ENCODE measurements around the gene ZNF337. TPM values are rescaled to one million over a fixed set of nuclear protein-coding genes. Genes with fewer than 3 reads are reported as not detected.
"Not testable (repeated sequence)": the region's sequence is repeated elsewhere in the genome, so short reads cannot be mapped to it uniquely, and the experiment has no call there.

Gene ZNF337
- total RNA-seq, 1 donor from 2014 or later: 22.0 TPM

DNA sequence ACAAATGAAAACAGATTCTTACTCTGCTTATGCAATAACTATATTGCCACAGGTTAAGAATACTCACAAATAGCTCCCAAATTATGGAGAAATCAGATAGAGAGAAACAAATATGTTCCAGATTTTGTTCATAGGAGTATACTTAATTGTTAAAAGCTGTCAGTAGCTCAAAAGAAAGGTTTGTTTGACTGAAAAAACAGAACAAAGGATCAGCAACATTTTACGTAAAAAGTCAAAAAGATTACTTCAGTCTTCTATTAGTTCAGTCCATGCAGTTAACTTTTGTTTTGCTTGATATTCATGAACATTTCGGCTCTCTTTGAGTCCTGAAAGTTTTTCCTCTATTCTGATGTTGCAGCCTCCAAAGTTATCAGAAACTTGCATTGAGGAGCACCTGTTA is 59.4 kb downstream of the ZNF337 start:
- TF ChIP-seq, protein P1, sequence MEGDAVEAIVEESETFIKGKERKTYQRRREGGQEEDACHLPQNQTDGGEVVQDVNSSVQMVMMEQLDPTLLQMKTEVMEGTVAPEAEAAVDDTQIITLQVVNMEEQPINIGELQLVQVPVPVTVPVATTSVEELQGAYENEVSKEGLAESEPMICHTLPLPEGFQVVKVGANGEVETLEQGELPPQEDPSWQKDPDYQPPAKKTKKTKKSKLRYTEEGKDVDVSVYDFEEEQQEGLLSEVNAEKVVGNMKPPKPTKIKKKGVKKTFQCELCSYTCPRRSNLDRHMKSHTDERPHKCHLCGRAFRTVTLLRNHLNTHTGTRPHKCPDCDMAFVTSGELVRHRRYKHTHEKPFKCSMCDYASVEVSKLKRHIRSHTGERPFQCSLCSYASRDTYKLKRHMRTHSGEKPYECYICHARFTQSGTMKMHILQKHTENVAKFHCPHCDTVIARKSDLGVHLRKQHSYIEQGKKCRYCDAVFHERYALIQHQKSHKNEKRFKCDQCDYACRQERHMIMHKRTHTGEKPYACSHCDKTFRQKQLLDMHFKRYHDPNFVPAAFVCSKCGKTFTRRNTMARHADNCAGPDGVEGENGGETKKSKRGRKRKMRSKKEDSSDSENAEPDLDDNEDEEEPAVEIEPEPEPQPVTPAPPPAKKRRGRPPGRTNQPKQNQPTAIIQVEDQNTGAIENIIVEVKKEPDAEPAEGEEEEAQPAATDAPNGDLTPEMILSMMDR (IDR thresholded peaks at IDR 0.05; ENCODE audit: unreplicated experiment): no peak
- no peak overlapping the region for H3K4me3 Mint-ChIP-seq (ENCODE audit: low read depth)
- H3K9me3 Mint-ChIP-seq (ENCODE audit: low read depth): peaks cover 10% of the 10 kb centered on the region
- no peaks in the 10 kb centered on the region for H3K4me1 Mint-ChIP-seq (ENCODE audit: low read depth)
- peaks cover 29% of the 10 kb centered on the region for H3K36me3 Mint-ChIP-seq (ENCODE audit: insufficient read depth)
- DNase-seq (ENCODE audit: low spot score, unreplicated experiment): no peak
- no peak overlapping the region for H3K27ac Mint-ChIP-seq
- H3K27me3 Mint-ChIP-seq: no peaks in the 10 kb centered on the region

DNA sequence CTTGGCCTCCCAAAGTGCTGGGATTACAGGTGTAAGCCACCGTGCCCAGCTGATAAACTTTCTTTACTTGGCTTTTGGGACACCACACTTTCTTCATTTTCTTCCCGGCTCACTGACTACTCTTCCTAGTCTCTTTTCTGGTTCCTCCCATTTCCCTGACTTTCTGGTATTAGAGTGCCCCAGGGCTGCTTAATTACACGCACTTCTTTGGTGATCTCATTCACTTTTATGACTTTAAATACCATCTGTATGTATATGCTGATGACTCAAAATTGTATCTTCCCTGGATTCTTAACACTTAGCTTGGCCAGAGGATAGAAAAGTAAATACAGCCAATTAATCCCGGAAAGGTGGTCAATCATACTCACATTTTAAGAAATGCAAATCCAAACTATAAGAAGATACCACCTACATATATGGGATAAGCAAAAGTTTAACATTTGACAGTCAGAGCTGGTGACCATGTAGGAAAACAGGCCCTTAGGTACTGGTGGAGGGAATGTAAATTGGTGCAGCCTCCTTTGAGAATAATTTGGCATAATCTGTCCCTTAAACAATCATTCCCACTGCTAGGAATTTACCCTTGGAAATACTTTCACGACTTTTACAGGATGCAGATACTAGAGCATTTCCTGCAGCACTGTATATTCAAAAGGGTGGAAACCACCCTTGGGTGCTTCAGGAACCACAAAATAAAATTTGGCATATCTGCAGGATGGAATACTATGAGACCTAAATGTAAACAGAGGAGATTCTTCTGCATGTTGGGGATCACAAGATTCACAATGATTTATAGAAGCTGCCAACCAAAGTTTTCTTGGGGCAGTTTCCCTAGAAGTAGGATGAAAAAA is 63.5 kb downstream of the ZNF337 start:
- DNase-seq (ENCODE audit: low spot score, unreplicated experiment): no peak
- no peak overlapping the region for H3K4me3 Mint-ChIP-seq (ENCODE audit: low read depth)
- H3K9me3 Mint-ChIP-seq (ENCODE audit: low read depth): peaks cover 15% of the 10 kb centered on the region
- no peak overlapping the region for H3K27ac Mint-ChIP-seq
- H3K4me1 Mint-ChIP-seq (ENCODE audit: low read depth): no peaks in the 10 kb centered on the region
- H3K27me3 Mint-ChIP-seq: no peaks in the 10 kb centered on the region
- peaks cover 24% of the 10 kb centered on the region for H3K36me3 Mint-ChIP-seq (ENCODE audit: insufficient read depth)
- TF ChIP-seq, protein P1 (IDR thresholded peaks at IDR 0.05; ENCODE audit: unreplicated experiment): no peak

DNA sequence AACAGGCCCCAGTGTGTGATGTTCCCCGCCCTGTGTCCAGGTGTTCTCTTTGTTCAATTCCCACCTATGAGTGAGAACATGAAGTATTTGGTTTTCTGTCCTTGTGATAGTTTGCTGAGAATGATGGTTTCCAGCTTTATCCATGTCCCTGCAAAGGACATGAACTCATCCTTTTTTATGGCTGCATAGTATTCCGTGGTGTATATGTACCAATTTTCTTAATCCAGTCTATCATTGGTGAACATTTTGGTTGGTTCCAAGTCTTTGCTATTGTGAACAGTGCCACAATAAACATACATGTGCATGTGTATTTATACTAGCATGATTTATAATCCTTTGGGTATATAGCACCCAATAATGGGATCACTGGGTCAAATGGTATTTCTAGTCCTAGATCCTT is 66.0 kb downstream of the ZNF337 start:
- not testable (repeated sequence) for H3K9me3 Mint-ChIP-seq (ENCODE audit: low read depth); H3K4me1 Mint-ChIP-seq (ENCODE audit: low read depth); H3K36me3 Mint-ChIP-seq (ENCODE audit: insufficient read depth); H3K4me3 Mint-ChIP-seq (ENCODE audit: low read depth); H3K27ac Mint-ChIP-seq; H3K27me3 Mint-ChIP-seq; DNase-seq (ENCODE audit: low spot score, unreplicated experiment)

DNA sequence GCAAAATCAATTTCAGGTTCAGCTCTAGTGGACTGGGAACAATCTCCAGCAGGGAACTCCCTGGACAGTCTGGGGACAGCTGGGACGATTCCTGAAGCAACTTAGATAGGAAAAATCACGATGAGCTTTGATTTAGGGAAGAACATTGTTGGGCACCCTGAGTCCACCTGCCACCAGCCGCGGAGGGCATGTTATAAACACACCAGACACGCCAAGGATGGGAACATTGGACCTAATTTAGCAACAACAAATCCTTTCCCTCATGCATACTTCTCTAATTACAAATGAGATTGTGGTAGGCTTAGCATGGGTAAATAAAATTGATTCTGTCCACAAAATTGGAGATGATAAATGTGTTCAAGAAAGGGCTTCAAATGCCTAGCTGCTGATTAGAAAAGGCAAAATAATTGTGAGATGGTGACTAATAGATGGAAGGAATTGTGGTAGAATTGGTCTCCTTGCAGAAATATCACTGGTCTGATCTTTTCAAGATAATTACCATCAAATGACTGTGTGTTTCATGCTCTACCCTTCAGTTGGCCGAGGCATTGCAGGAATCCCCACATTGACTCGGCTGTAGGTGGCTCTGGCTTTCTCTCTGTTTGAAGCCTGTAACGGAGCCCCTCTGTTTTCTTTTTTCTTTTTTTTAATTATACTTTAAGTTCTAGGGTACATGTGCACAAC is 66.7 kb downstream of the ZNF337 start:
- Mint-ChIP-seq H3K4me1 (ENCODE audit: low read depth) (no peaks in the 10 kb centered on the region), H3K27me3 (no peaks in the 10 kb centered on the region), H3K4me3 (ENCODE audit: low read depth) (no peak overlapping the region), H3K9me3 (ENCODE audit: low read depth) (peaks cover 8% of the 10 kb centered on the region), H3K36me3 (ENCODE audit: insufficient read depth) (peaks cover 3% of the 10 kb centered on the region), H3K27ac (no peak overlapping the region)
- TF ChIP-seq, protein P1 (IDR thresholded peaks at IDR 0.05; ENCODE audit: unreplicated experiment): no peak
- DNase-seq (ENCODE audit: low spot score, unreplicated experiment): no peak

DNA sequence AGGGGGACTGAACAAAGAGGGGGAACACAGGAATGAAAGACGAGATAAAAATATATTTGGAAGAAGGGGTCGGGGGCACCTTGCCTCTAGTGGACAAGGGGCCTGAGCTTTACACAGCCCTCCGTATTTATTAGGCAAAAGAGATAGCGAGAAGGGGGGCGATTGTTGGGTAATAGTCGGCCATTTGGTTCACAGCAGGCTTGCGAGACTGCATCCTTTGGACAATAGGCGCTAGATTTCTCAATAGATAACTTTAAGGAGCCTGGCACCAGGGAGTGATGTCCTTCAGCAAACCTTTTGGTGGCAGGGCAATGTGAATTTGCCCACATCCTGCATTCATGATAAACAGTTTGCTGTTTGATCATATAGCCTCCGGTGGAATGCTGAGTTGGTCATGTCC is 69.9 kb downstream of the ZNF337 start:
- Mint-ChIP-seq H3K27ac (no peak overlapping the region), H3K9me3 (ENCODE audit: low read depth) (peaks cover 8% of the 10 kb centered on the region)

More for the DNA sequence above, 69.9 kb downstream of the ZNF337 start:
- Mint-ChIP-seq H3K4me1 (ENCODE audit: low read depth) (peaks cover 12% of the 10 kb centered on the region), H3K27me3 (no peaks in the 10 kb centered on the region), H3K36me3 (ENCODE audit: insufficient read depth) (peaks cover 1% of the 10 kb centered on the region), H3K4me3 (ENCODE audit: low read depth) (no peak overlapping the region)
- no peak for DNase-seq (ENCODE audit: low spot score, unreplicated experiment)
- TF ChIP-seq, protein P1 (IDR thresholded peaks at IDR 0.05; ENCODE audit: unreplicated experiment): no peak
